H1 (cell line): ENCODE results near the gene VPREB1. TPM values are rescaled to one million over a fixed set of nuclear protein-coding genes. Genes with fewer than 3 reads are reported as not detected.

Source experiments
- CTCF ChIA-PET: fragments of 300-600 bp; sonication (Branson Sonifier 250); formaldehyde crosslinking; loops from one replicate; lab custom pipeline; 2021; ENCODE audit not compliant: partially characterized antibody; lab: Charles Lee
- POLR2A ChIA-PET: fragments of 300-600 bp; sonication (Branson Sonifier 250); formaldehyde crosslinking; loops from one replicate; lab custom pipeline; 2021; ENCODE audit warnings: inconsistent platforms; ENCODE audit not compliant: partially characterized antibody; lab: Charles Lee
- DNase-seq, 2 experiments: peaks; one replicate each; pipeline versions ENCODE4 v3.0.0 to v3.0.0-alpha.2; 2010 to 2022; ENCODE audit warnings: low spot score in 2 of 2, low read depth in 1 of 2, mixed read lengths in 1 of 2
- FAIRE-seq: peaks from 2 replicates; lab custom pipeline; 2011; peaks lifted over from hg19 to GRCh38; lab: Jason Lieb, UNC
- H2AFZ ChIP-seq: 2 replicates; pipeline ENCODE4 v1.8.1; 2012; ENCODE audit warnings: low read length, inconsistent platforms
- H2AK5ac ChIP-seq: 2 replicates; pipeline ENCODE4 v1.6.1; 2013; ENCODE audit warnings: low read depth, low read length
- H2BK120ac ChIP-seq: replicated peaks from 2 replicates; pipeline ENCODE3; 2013; ENCODE audit warnings: low read depth, low read length, inconsistent platforms
- H2BK12ac ChIP-seq: 2 replicates; pipeline ENCODE4 v1.6.1; 2013; ENCODE audit warnings: low read depth, low read length
- H2BK15ac ChIP-seq: 2 replicates; pipeline ENCODE4 v1.6.1; 2013; ENCODE audit warnings: low read length
- H2BK20ac ChIP-seq: 2 replicates; pipeline ENCODE4 v1.6.1; 2013; ENCODE audit warnings: low read length
- H2BK5ac ChIP-seq: 2 replicates; pipeline ENCODE4 v1.6.1; 2013; ENCODE audit warnings: low read depth, low read length
- H3K14ac ChIP-seq: 2 replicates; pipeline ENCODE4 v1.6.1; 2013; ENCODE audit warnings: inconsistent platforms; ENCODE audit not compliant: insufficient read length
- H3K18ac ChIP-seq: 2 replicates; pipeline ENCODE4 v1.6.1; 2013; ENCODE audit warnings: low read length; ENCODE audit errors: extremely low read depth
- H3K23ac ChIP-seq: 2 replicates; pipeline ENCODE4 v1.6.1; 2013; ENCODE audit warnings: inconsistent platforms; ENCODE audit not compliant: insufficient read length
- H3K23me2 ChIP-seq: 2 replicates; pipeline ENCODE4 v1.6.1; 2013; ENCODE audit warnings: low read depth, low read length
- H3K27ac ChIP-seq: 2 replicates; pipeline ENCODE4 v1.6.1; 2011; ENCODE audit warnings: low read depth, low read length, inconsistent platforms
- H3K27me3 ChIP-seq, 4 experiments: replicated peaks in 1 of 4; 1 replicate in 1 of 4; 2 replicates in 3 of 4; pipeline versions ENCODE4 v1.6.1 to v1.8.1; 2011 to 2013; ENCODE audit warnings: low read length in 3 of 4, mild to moderate bottlenecking in 3 of 4, inconsistent platforms in 2 of 4, mixed read lengths in 2 of 4, moderate library complexity in 1 of 4; ENCODE audit not compliant: control insufficient read depth in 3 of 4, insufficient read depth in 3 of 4; ENCODE audit errors: extremely low read depth in 1 of 4
- H3K36me3 ChIP-seq, 4 experiments: 2 replicates each; pipeline versions ENCODE4 v1.6.1 to v1.8.1; 2011 to 2013; ENCODE audit warnings: mild to moderate bottlenecking in 4 of 4, low read length in 3 of 4, moderate library complexity in 2 of 4, control low read depth in 1 of 4, inconsistent platforms in 1 of 4; ENCODE audit not compliant: insufficient read depth in 4 of 4, control insufficient read depth in 2 of 4
- H3K4ac ChIP-seq: replicated peaks from 2 replicates; pipeline ENCODE3; 2013; ENCODE audit warnings: low read length, low read depth, mixed read lengths, inconsistent platforms; ENCODE audit not compliant: insufficient read length
- H3K4me1 ChIP-seq, 4 experiments: replicated peaks in 1 of 4; 1 replicate in 1 of 4; 2 replicates in 3 of 4; pipeline versions ENCODE4 v1.6.1 to v1.8.1; 2011 to 2013; ENCODE audit warnings: low read length in 3 of 4, inconsistent platforms in 2 of 4, mixed read lengths in 1 of 4; ENCODE audit not compliant: insufficient read depth in 4 of 4, control insufficient read depth in 3 of 4
- H3K4me2 ChIP-seq, 2 experiments: 2 replicates each; pipeline versions ENCODE4 v1.6.1 to v1.8.1; 2011 to 2013; ENCODE audit warnings: low read depth in 2 of 2, low read length in 2 of 2, control low read depth in 1 of 2, inconsistent platforms in 1 of 2, mild to moderate bottlenecking in 1 of 2; ENCODE audit not compliant: insufficient read depth in 1 of 2
- H3K4me3 ChIP-seq, 4 experiments: fragments of 200-600, 300-600 bp in 1 of 4; sonication (generic), shearing (Covaris generic), sonication (Bioruptor Twin) in 1 of 4; 2 replicates each; pipeline versions ENCODE4 v1.5.1 to v1.8.1; 2011 to 2016; ENCODE audit warnings: low read length in 4 of 4, low read depth in 3 of 4, control low read depth in 2 of 4, inconsistent platforms in 2 of 4, mild to moderate bottlenecking in 2 of 4, mixed read lengths in 1 of 4, moderate library complexity in 1 of 4; ENCODE audit not compliant: insufficient read depth in 2 of 4; ENCODE audit errors: extremely low read depth in 1 of 4
- H3K56ac ChIP-seq: replicated peaks from 2 replicates; pipeline ENCODE3; 2013; ENCODE audit warnings: low read depth, mild to moderate bottlenecking, mixed read lengths, low read length, inconsistent platforms; ENCODE audit not compliant: insufficient read length
- H3K79me1 ChIP-seq: 2 replicates; pipeline ENCODE4 v1.6.1; 2013; ENCODE audit warnings: low read depth, low read length, control low read depth
- H3K79me2 ChIP-seq, 2 experiments: 2 replicates each; pipeline versions ENCODE4 v1.6.1 to v1.8.1; 2012 to 2013; ENCODE audit warnings: low read length in 2 of 2, mild to moderate bottlenecking in 2 of 2, inconsistent platforms in 1 of 2; ENCODE audit not compliant: insufficient read depth in 2 of 2, control insufficient read depth in 1 of 2
- H3K9ac ChIP-seq, 4 experiments: replicated peaks in 1 of 4; 1 replicate in 1 of 4; 2 replicates in 3 of 4; pipeline versions ENCODE4 v1.6.1 to v1.8.1; 2011 to 2013; ENCODE audit warnings: low read depth in 3 of 4, low read length in 3 of 4, control low read depth in 2 of 4, mild to moderate bottlenecking in 2 of 4, moderate library complexity in 2 of 4, inconsistent platforms in 1 of 4; ENCODE audit errors: extremely low read depth in 1 of 4
- H3K9me3 ChIP-seq, 2 experiments: 2 replicates each; pipeline versions ENCODE4 v1.6.1 to v1.8.1; 2012 to 2013; ENCODE audit warnings: mild to moderate bottlenecking in 2 of 2, moderate library complexity in 2 of 2, control low read depth in 1 of 2, inconsistent platforms in 1 of 2, low read depth in 1 of 2, low read length in 1 of 2, mixed read lengths in 1 of 2; ENCODE audit not compliant: insufficient read depth in 2 of 2
- H4K20me1 ChIP-seq, 2 experiments: replicated peaks in 1 of 2; 2 replicates each; pipeline versions ENCODE3 to v1.8.1; 2011 to 2013; ENCODE audit warnings: inconsistent platforms in 2 of 2, low read length in 2 of 2, mild to moderate bottlenecking in 1 of 2; ENCODE audit not compliant: insufficient read depth in 2 of 2, control insufficient read depth in 1 of 2
- H4K5ac ChIP-seq: 2 replicates; pipeline ENCODE4 v1.6.1; 2013; ENCODE audit warnings: low read length, low read depth, mixed read lengths, inconsistent platforms; ENCODE audit not compliant: insufficient read length
- H4K8ac ChIP-seq: 2 replicates; pipeline ENCODE4 v1.8.0; 2013; ENCODE audit warnings: mild to moderate bottlenecking, moderate library complexity, low read length, inconsistent platforms; ENCODE audit not compliant: insufficient read depth; ENCODE audit errors: extremely low read depth
- H4K91ac ChIP-seq: replicated peaks from 2 replicates; pipeline ENCODE3; 2013; ENCODE audit warnings: low read length, mixed read lengths, inconsistent platforms; ENCODE audit not compliant: insufficient read length
- CHD2 ChIP-seq: IDR thresholded peaks from 2 replicates; pipeline ENCODE4 v1.6.1; 2012; ENCODE audit warnings: low read length, improper control_type of control experiment
- SUZ12 ChIP-seq: fragments of 200-600 bp; sonication (generic); IDR thresholded peaks from 2 replicates; pipeline ENCODE4 v1.6.1; 2012; ENCODE audit warnings: mild to moderate bottlenecking, inconsistent platforms, low read length, moderate library complexity, mixed read lengths
- WGBS, 2 experiments: shearing (Covaris generic) in 1 of 2; methylation state at CpG; one replicate each; pipeline versions ENCODE4 v1.1.6 to v1.1.7; 2013 to 2015; ENCODE audit warnings: low lambda C conversion rate in 2 of 2, mixed read lengths in 2 of 2, inconsistent platforms in 1 of 2, low coverage in 1 of 2, missing lambda C conversion rate in 1 of 2; ENCODE audit not compliant: insufficient replicate concordance in 2 of 2, insufficient coverage in 1 of 2, insufficient read length in 1 of 2; ENCODE audit errors: extremely low coverage in 1 of 2, missing lambda C conversion rate in 1 of 2; 5-methylcytosine and 5-hydroxymethylcytosine counted together
- polyA plus RNA-seq, 7 experiments: library from polyadenylated mRNA; depleted of rRNA in 3 of 7; stranded (reverse) in 5 of 7; unstranded in 2 of 7; fragments of >200 nt in 5 of 7; fragments of 200-250 nt in 2 of 7; gene quantifications; 1 replicate in 5 of 7; 2 replicates in 1 of 7; 4 replicates in 1 of 7; pipeline versions ENCODE4 v1.2.1 to v1.2.3, GENCODE V29; 2011 to 2013; ENCODE audit warnings: missing spikeins in 2 of 7, mixed read lengths in 2 of 7
- total RNA-seq: library from RNA; stranded (reverse); fragmentation: NEBNext Ultra II Directional; extraction: Animal tissue kit (Norgen Biotek cat#: 25700); gene quantifications from 2 replicates; pipeline ENCODE4 v1.2.1, GENCODE V29; 2021

The VPREB1 gene
- total and polyA plus RNA-seq, 2 of the 8 experiments (the other 6 are each of a cell fraction or from before 2014, with no cell fraction given), result not detected

- Histone ChIP-seq H2BK12ac (no peak overlapping the region), H3K79me1 (no peaks in the 10 kb centered on the region), H4K5ac (no peak overlapping the region), H3K36me3 (no peaks in the 10 kb centered on the region), H3K23ac (no peak overlapping the region), H3K9me3 (no peaks in the 10 kb centered on the region), H3K4me3 (no peak overlapping the region), H3K4me2 (no peak overlapping the region), H4K91ac (no peak overlapping the region), H3K9ac (no peak overlapping the region), H3K56ac (no peak overlapping the region), H2BK15ac (no peak overlapping the region), H3K79me2 (no peaks in the 10 kb centered on the region), H2BK120ac (no peak overlapping the region), H4K20me1 (peaks cover 1 to 10% of the 10 kb centered on the region in 2 experiments), H3K23me2 (no peaks in the 10 kb centered on the region), H3K18ac (no peak overlapping the region), H3K4me1 (no peaks in the 10 kb centered on the region), H4K8ac (no peak overlapping the region), H3K14ac (no peak overlapping the region), H3K27ac (no peak overlapping the region), H3K4ac (no peak overlapping the region), H2AFZ (no peak overlapping the region), H2BK5ac (no peak overlapping the region), H3K27me3 (peaks cover 80 to 97% (median 94%) of the 10 kb centered on the region in 4 experiments), H2BK20ac (no peak overlapping the region), H2AK5ac (no peak overlapping the region)
- no peak for DNase-seq
- FAIRE-seq, result no peak
- ChIA-PET CTCF (interaction anchor here (0.7 to 2.2 kb wide), 2 partner anchors 18 to 21 kb away, joined by 4 read pairs; no protein-coding TSS in a partner anchor), POLR2A (no interaction called here)
- 74% methylated on average over 6 of the region's 6 CpGs; no CpG with 5 or more reads in 1 of the 2 experiments for WGBS, 2 experiments
- TF ChIP-seq SUZ12 (peak; percentile 22; the same call in 1 of the 2 replicates), CHD2 (no peak)
Measured at GRCh38 chr22:22228421-22228820, 16.2 kb upstream of the VPREB1 start.
